NCI-H2196 (cell line): Measurements from ENCODE around the gene SRGAP3.
"Not testable (repeated sequence)": the region's sequence is repeated elsewhere in the genome, so short reads cannot be mapped to it uniquely, and the experiment has no call there.

ENCODE experiments used
- DNase-seq: peaks from one replicate; lab custom pipeline; 2025; ENCODE audit not compliant: unreplicated experiment; lab: John Stamatoyannopoulos, UW

Gene SRGAP3

GRCh38 chr3:9098716-9099675, 150.4 kb downstream of the SRGAP3 start:
- DNase-seq, result peak; percentile 4

- DNase-seq, result no peak
Measured at GRCh38 chr3:9097495-9097894, 152.0 kb downstream of the SRGAP3 start.

GRCh38 chr3:9091486-9092235, 157.8 kb downstream of the SRGAP3 start:
- no peak for DNase-seq

- peak; percentile 8 for DNase-seq
Measured at GRCh38 chr3:9088441-9089353, 160.7 kb downstream of the SRGAP3 start.

GRCh38 chr3:9087831-9088413, 161.5 kb downstream of the SRGAP3 start:
- no peak for DNase-seq

GRCh38 chr3:9085428-9085827, 164.0 kb downstream of the SRGAP3 start:
- not testable (repeated sequence) for DNase-seq

- DNase-seq, result no peak
Measured at GRCh38 chr3:9081184-9081818, 168.1 kb downstream of the SRGAP3 start.

GRCh38 chr3:9080163-9080562, 169.3 kb downstream of the SRGAP3 start:
- DNase-seq, result no peak

- no peak for DNase-seq
Measured at GRCh38 chr3:9079676-9080075, 169.8 kb downstream of the SRGAP3 start.

GRCh38 chr3:9078561-9079240, 170.7 kb downstream of the SRGAP3 start:
- DNase-seq, result no peak

- DNase-seq, result no peak
Measured at GRCh38 chr3:9077029-9077428, 172.4 kb downstream of the SRGAP3 start.

- no peak for DNase-seq
Measured at GRCh38 chr3:9075762-9076161, 173.7 kb downstream of the SRGAP3 start.

GRCh38 chr3:9074079-9074478, 175.4 kb downstream of the SRGAP3 start:
- no peak for DNase-seq

GRCh38 chr3:9072667-9073009, 176.8 kb downstream of the SRGAP3 start:
- no peak for DNase-seq

GRCh38 chr3:9071936-9072666, 177.3 kb downstream of the SRGAP3 start:
- no peak for DNase-seq

GRCh38 chr3:9070961-9071360, 178.5 kb downstream of the SRGAP3 start:
- DNase-seq, result no peak

- DNase-seq, result no peak
Measured at GRCh38 chr3:9069971-9070370, 179.5 kb downstream of the SRGAP3 start.

- DNase-seq, result no peak
Measured at GRCh38 chr3:9068051-9068450, 181.4 kb downstream of the SRGAP3 start.

- peak; percentile 33 for DNase-seq
Measured at GRCh38 chr3:9067352-9067975, 182.0 kb downstream of the SRGAP3 start.
